Testis (tissue), 2 donors: Measurements from ENCODE around the gene ZC3H7B.

Experiments used
- POLR2A ChIP-seq: fragments of 450-650 bp; IDR thresholded peaks from one replicate; pipeline ENCODE4 v1.6.1; 2017; ENCODE audit warnings: antibody characterized with exemption, mild to moderate bottlenecking, moderate library complexity
- TF ChIP-seq, protein P1 (sequence below), 3 experiments: fragments of 450-650 bp in 2 of 3; fragments of 200-600 bp in 1 of 3; sonication (generic) in 1 of 3; IDR thresholded peaks; one replicate each; pipeline ENCODE4 v1.5.1; 2016 to 2019; ENCODE audit warnings: antibody characterized with exemption in 3 of 3, mild to moderate bottlenecking in 2 of 3, moderate library complexity in 1 of 3

DNA sequence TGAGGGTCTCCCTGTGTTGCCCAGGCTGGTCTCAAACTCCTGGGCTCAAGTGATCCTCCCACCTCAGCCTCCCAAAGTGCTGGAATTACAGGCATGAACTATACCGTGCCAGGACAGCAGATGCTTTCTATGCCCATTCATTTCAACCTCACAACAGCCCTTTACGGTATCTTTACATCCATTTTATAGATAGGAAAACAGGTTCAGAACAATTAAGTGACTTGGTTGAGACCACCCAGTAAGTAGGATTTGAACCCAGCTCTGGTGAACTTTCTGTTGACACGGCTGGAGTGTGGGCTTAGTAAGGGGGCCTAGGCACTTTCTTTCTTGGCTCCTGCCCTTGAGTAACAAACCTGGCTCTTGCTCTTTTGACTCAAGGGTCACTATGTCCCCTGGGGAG is 106.1 kb downstream of the ZC3H7B start:
- TF ChIP-seq, protein P1, sequence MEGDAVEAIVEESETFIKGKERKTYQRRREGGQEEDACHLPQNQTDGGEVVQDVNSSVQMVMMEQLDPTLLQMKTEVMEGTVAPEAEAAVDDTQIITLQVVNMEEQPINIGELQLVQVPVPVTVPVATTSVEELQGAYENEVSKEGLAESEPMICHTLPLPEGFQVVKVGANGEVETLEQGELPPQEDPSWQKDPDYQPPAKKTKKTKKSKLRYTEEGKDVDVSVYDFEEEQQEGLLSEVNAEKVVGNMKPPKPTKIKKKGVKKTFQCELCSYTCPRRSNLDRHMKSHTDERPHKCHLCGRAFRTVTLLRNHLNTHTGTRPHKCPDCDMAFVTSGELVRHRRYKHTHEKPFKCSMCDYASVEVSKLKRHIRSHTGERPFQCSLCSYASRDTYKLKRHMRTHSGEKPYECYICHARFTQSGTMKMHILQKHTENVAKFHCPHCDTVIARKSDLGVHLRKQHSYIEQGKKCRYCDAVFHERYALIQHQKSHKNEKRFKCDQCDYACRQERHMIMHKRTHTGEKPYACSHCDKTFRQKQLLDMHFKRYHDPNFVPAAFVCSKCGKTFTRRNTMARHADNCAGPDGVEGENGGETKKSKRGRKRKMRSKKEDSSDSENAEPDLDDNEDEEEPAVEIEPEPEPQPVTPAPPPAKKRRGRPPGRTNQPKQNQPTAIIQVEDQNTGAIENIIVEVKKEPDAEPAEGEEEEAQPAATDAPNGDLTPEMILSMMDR (IDR thresholded peaks at IDR 0.05) = no peak
- no peak for TF ChIP-seq POLR2A
